PC-9 (cell line): Measurements from ENCODE around the gene USP35.

ENCODE experiments used
- CTCF ChIP-seq: fragments of 200-600 bp; sonication (generic); conservative IDR thresholded peaks from 2 replicates; pipeline ENCODE4 v1.6.1; 2017; ENCODE audit warnings: mixed run types, antibody characterized with exemption, mild to moderate bottlenecking, moderate library complexity
- EZH2 ChIP-seq: fragments of 200-600 bp; sonication (generic); IDR thresholded peaks from 2 replicates; pipeline ENCODE4 v1.8.0; 2017; ENCODE audit warnings: antibody characterized with exemption, low read depth

GRCh38 chr11:78195917-78196560 lies 7.3 kb downstream of the USP35 start:
- TF ChIP-seq CTCF = no peak
- no peak for TF ChIP-seq EZH2
